Mesendoderm (in vitro differentiated cells): ENCODE results near the gene DCAF5.
A peak's percentile ranks its signal among the peaks of the same experiment; 100 is the strongest.

ENCODE experiments used
- DNase-seq: peaks from one replicate; pipeline ENCODE4 v3.0.0; 2013
- H2AK5ac ChIP-seq: 2 replicates; pipeline ENCODE4 v1.6.1; 2013; ENCODE audit warnings: low read length, inconsistent platforms
- H2BK120ac ChIP-seq: 2 replicates; pipeline ENCODE4 v1.6.1; 2013; ENCODE audit warnings: low read depth, mild to moderate bottlenecking, low read length, moderate library complexity, mixed read lengths
- H2BK15ac ChIP-seq: replicated peaks from 2 replicates; pipeline ENCODE4 v1.6.1; 2013; ENCODE audit warnings: low read depth, mild to moderate bottlenecking, moderate library complexity
- H2BK5ac ChIP-seq: 2 replicates; pipeline ENCODE4 v1.6.1; 2013; ENCODE audit warnings: low read length, inconsistent platforms
- H3K18ac ChIP-seq: 2 replicates; pipeline ENCODE4 v1.6.1; 2013; ENCODE audit warnings: mild to moderate bottlenecking, low read length, mixed read lengths
- H3K23ac ChIP-seq: one replicate; pipeline ENCODE4 v1.6.1; 2013; ENCODE audit warnings: low read length
- H3K27ac ChIP-seq: 2 replicates; pipeline ENCODE4 v1.5.1; 2013; ENCODE audit warnings: low read depth, mild to moderate bottlenecking, inconsistent platforms, low read length, moderate library complexity
- H3K27me3 ChIP-seq: 2 replicates; pipeline ENCODE4 v1.6.1; 2013; ENCODE audit warnings: low read length, control low read depth, mild to moderate bottlenecking, inconsistent platforms; ENCODE audit not compliant: insufficient read depth, poor library complexity
- H3K36me3 ChIP-seq: 2 replicates; pipeline ENCODE4 v1.6.1; 2013; ENCODE audit warnings: low read length, inconsistent platforms; ENCODE audit not compliant: control insufficient read depth, insufficient read depth
- H3K4ac ChIP-seq: one replicate; pipeline ENCODE4 v1.6.1; 2013; ENCODE audit warnings: low read depth, mild to moderate bottlenecking, low read length, moderate library complexity
- H3K4me1 ChIP-seq: 2 replicates; pipeline ENCODE4 v1.6.1; 2013; ENCODE audit warnings: low read depth, low read length, inconsistent platforms; ENCODE audit not compliant: control insufficient read depth
- H3K4me2 ChIP-seq: 2 replicates; pipeline ENCODE4 v1.6.1; 2013; ENCODE audit warnings: low read length
- H3K4me3 ChIP-seq: 2 replicates; pipeline ENCODE4 v1.5.1; 2013; ENCODE audit warnings: mild to moderate bottlenecking, low read length
- H3K56ac ChIP-seq: one replicate; pipeline ENCODE4 v1.6.1; 2013; ENCODE audit warnings: low read length
- H3K79me1 ChIP-seq: 2 replicates; pipeline ENCODE4 v1.6.1; 2013; ENCODE audit warnings: low read length, inconsistent platforms
- H3K79me2 ChIP-seq: 2 replicates; pipeline ENCODE4 v1.6.1; 2013; ENCODE audit warnings: mild to moderate bottlenecking, low read length; ENCODE audit not compliant: control insufficient read depth, insufficient read depth
- H3K9ac ChIP-seq: 2 replicates; pipeline ENCODE4 v1.6.1; 2013; ENCODE audit warnings: low read length, inconsistent platforms
- H4K5ac ChIP-seq: one replicate; pipeline ENCODE4 v1.6.1; 2013; ENCODE audit warnings: low read length
- H4K8ac ChIP-seq: one replicate; pipeline ENCODE4 v1.6.1; 2013; ENCODE audit warnings: low read depth, mild to moderate bottlenecking, control low read depth, low read length, moderate library complexity
- WGBS: extraction: QIAGEN DNeasy Blood & Tissue Kit; methylation state at CpG from one replicate; pipeline ENCODE4 v1.1.7; 2013; ENCODE audit warnings: low lambda C conversion rate, missing lambda C conversion rate; ENCODE audit not compliant: insufficient coverage; ENCODE audit errors: extremely low coverage; 5-methylcytosine and 5-hydroxymethylcytosine counted together

Gene DCAF5

GRCh38 chr14:69038455-69039287 is 114.2 kb downstream of the DCAF5 start:
- H3K9ac ChIP-seq = peak overlapping the region; percentile 12
- H2BK15ac ChIP-seq = no peak overlapping the region
- peak; percentile 85 for DNase-seq
- H4K8ac ChIP-seq = no peak overlapping the region
- H3K56ac ChIP-seq = peak overlapping the region; percentile 82
- H3K4ac ChIP-seq = no peak overlapping the region
- peak overlapping the region; percentile 96 for H2BK5ac ChIP-seq
- no peaks in the 10 kb centered on the region for H3K79me1 ChIP-seq
- H3K27me3 ChIP-seq = no peaks in the 10 kb centered on the region
- H3K23ac ChIP-seq = peak overlapping the region; percentile 25
- H2BK120ac ChIP-seq = peak overlapping the region; percentile 18
- H3K4me1 ChIP-seq = peaks cover 30% of the 10 kb centered on the region
- peak overlapping the region; percentile 48 for H4K5ac ChIP-seq
- no peaks in the 10 kb centered on the region for H3K79me2 ChIP-seq
- peak overlapping the region; percentile 1 for H3K18ac ChIP-seq
- H2AK5ac ChIP-seq = peak overlapping the region; percentile 98
- H3K4me3 ChIP-seq = no peak overlapping the region
- H3K36me3 ChIP-seq = no peaks in the 10 kb centered on the region
- no CpG with 5 or more reads among the region's 7 CpGs for WGBS
- peak overlapping the region; percentile 34 for H3K27ac ChIP-seq
- H3K4me2 ChIP-seq = no peak overlapping the region

DNA sequence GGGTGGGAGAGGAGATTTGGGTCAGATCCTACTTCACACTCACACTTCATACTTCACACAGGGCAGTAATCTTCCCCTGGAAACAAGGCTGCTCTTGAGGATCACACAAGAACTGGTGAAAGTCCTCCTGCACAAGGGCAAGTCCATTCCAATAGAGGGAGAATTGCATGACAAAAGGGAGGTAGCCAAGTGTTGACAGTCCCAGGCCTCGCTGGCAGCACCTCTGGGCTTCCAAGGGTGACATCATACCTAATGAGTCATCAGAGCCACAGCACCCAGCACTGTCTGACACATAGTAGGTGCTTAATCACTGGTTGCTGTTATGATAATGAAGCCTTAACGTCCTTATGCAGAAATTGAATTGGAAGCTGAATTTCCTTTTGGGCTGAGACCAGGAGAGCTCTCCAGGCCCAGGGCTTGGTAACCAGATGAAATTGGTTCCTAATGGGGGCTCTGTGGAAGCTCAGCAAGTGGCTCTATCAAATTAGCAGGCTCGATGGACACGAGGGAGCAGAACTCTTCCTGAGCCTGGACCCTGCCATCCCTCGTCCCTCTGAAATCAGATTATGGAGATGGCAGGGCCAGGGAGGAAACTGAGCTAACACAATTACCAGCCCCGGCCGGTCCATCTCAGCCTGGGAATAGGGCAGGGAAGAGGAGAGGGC is 115.0 kb downstream of the DCAF5 start:
- peak overlapping the region; percentile 46 for H2AK5ac ChIP-seq
- H3K4me1 ChIP-seq = peaks cover 30% of the 10 kb centered on the region
- peak; percentile 93 for DNase-seq
- no peaks in the 10 kb centered on the region for H3K27me3 ChIP-seq
- H3K4me3 ChIP-seq = no peak overlapping the region
- peak overlapping the region; percentile 48 for H4K5ac ChIP-seq
- peak overlapping the region; percentile 96 for H2BK5ac ChIP-seq
- H3K79me2 ChIP-seq = no peaks in the 10 kb centered on the region
- H3K36me3 ChIP-seq = no peaks in the 10 kb centered on the region
- no CpG with 5 or more reads among the region's 7 CpGs for WGBS
- peak overlapping the region; percentile 18 for H2BK120ac ChIP-seq
- H4K8ac ChIP-seq = no peak overlapping the region
- peak overlapping the region; percentile 11 for H3K18ac ChIP-seq
- no peak overlapping the region for H3K23ac ChIP-seq
- H3K4me2 ChIP-seq = no peak overlapping the region
- H3K9ac ChIP-seq = peak overlapping the region; percentile 9
- H2BK15ac ChIP-seq = no peak overlapping the region
- H3K56ac ChIP-seq = peak overlapping the region; percentile 82
- no peaks in the 10 kb centered on the region for H3K79me1 ChIP-seq
- peak overlapping the region; percentile 65 for H3K27ac ChIP-seq
- H3K4ac ChIP-seq = peak overlapping the region; percentile 75

DNA sequence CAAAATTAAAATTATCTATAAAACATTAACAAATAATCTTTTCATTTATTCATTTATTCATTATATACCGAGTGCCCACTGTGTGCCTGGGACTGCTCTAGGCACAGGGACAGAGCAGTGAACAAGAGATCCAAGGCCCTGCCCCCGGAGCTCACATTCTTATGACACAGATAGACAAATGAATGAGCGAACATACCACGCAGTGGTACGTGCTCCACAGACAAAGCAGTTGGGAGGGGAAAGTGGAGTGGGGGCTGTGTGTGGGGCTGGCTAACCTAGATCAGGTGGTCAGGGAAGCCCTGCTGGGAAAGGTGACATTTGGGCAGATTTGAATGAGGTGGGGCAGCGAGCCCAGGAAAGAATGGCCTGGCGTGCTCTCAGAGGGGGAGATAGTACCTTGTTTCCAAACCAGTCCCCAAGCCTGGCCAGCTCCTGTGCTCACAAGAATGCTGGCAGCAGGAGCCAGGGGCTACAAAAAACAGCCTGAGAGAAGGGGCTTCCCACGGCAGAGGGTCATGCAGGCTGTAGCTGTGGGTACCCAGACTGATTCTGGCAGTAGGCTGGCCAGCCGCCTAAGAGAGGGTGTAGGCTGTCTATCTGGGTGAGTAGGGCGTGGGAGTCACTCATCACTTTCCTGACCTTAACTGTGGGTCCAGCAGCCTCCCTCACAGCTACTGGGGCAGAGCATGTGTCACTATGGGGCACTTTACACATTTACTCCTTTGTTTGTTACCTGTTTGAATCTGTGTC is 116.0 kb downstream of the DCAF5 start:
- Histone ChIP-seq H3K4me3 (no peak overlapping the region), H3K27me3 (no peaks in the 10 kb centered on the region), H3K79me1 (no peaks in the 10 kb centered on the region), H3K4me1 (peaks cover 30% of the 10 kb centered on the region), H4K8ac (no peak overlapping the region), H2AK5ac (peak overlapping the region; percentile 46), H3K9ac (peak overlapping the region; percentile 10), H3K56ac (peak overlapping the region; percentile 78), H2BK15ac (no peak overlapping the region), H3K27ac (peak overlapping the region; percentile 65), H2BK5ac (peak overlapping the region; percentile 76), H4K5ac (peak overlapping the region; percentile 56), H2BK120ac (peak overlapping the region; percentile 46), H3K36me3 (no peaks in the 10 kb centered on the region), H3K23ac (peak overlapping the region; percentile 95), H3K79me2 (no peaks in the 10 kb centered on the region), H3K4ac (peak overlapping the region; percentile 17), H3K4me2 (no peak overlapping the region), H3K18ac (peak overlapping the region; percentile 11)
- DNase-seq = no peak
- WGBS = no CpG with 5 or more reads among the region's 10 CpGs

DNA sequence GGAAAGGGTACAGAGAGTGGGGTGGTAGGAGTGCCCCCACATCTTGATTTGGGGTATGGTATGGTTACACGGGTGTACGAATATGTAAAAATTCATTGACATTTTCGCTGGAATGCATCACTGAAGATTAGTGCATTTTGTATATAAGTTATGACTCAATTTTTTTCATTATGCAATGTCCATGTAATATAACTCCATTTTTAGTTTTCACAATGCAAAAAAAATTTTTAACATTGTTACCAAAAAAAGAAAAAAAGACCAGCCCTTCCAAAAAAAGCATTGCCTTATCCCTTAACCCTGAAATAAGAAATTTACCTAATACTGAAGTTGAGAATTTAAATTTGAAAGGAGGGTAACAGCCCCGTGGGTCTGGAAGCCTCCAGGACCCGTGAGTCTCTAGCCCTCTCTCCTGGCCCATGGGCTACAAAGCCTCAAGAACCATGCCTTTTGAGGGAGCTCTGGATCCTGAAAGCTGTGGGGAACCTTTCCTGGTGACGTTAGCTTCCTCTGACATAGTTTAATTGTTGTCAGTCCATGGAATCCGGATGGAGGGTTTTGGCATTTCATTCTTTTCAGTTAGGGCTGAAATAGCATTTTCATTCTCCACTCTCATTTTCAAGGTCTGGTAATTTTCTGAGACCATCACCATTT is 118.2 kb downstream of the DCAF5 start:
- no peak overlapping the region for H3K4me2 ChIP-seq
- no peak overlapping the region for H3K4me3 ChIP-seq
- H2BK5ac ChIP-seq = no peak overlapping the region
- no peak overlapping the region for H3K27ac ChIP-seq
- H3K4ac ChIP-seq = no peak overlapping the region
- peaks cover 30% of the 10 kb centered on the region for H3K4me1 ChIP-seq
- no peak overlapping the region for H3K18ac ChIP-seq
- H3K79me2 ChIP-seq = no peaks in the 10 kb centered on the region
- no peak overlapping the region for H4K5ac ChIP-seq
- no peak overlapping the region for H3K56ac ChIP-seq
- DNase-seq = peak; percentile 76
- no peaks in the 10 kb centered on the region for H3K27me3 ChIP-seq
- no peak overlapping the region for H2BK15ac ChIP-seq
- H3K9ac ChIP-seq = no peak overlapping the region
- no CpG with 5 or more reads among the region's 7 CpGs for WGBS
- no peaks in the 10 kb centered on the region for H3K79me1 ChIP-seq
- no peaks in the 10 kb centered on the region for H3K36me3 ChIP-seq
- no peak overlapping the region for H3K23ac ChIP-seq
- H2AK5ac ChIP-seq = no peak overlapping the region
- H4K8ac ChIP-seq = no peak overlapping the region
- H2BK120ac ChIP-seq = no peak overlapping the region

- H3K27ac ChIP-seq = no peak overlapping the region
- no peak overlapping the region for H2BK5ac ChIP-seq
- H3K79me1 ChIP-seq = no peaks in the 10 kb centered on the region
- H3K56ac ChIP-seq = no peak overlapping the region
- WGBS = no CpG with 5 or more reads among the region's 1 CpG
- no peak overlapping the region for H2AK5ac ChIP-seq
- H3K9ac ChIP-seq = no peak overlapping the region
- H3K4me3 ChIP-seq = no peak overlapping the region
- no peak overlapping the region for H3K4ac ChIP-seq
- no peak overlapping the region for H3K23ac ChIP-seq
- no peak overlapping the region for H2BK15ac ChIP-seq
- H3K18ac ChIP-seq = no peak overlapping the region
- no peak overlapping the region for H4K5ac ChIP-seq
- no peaks in the 10 kb centered on the region for H3K79me2 ChIP-seq
- no peak overlapping the region for H4K8ac ChIP-seq
- H3K27me3 ChIP-seq = no peaks in the 10 kb centered on the region
- no peak overlapping the region for H3K4me2 ChIP-seq
- H3K36me3 ChIP-seq = no peaks in the 10 kb centered on the region
- no peak overlapping the region for H2BK120ac ChIP-seq
- no peaks in the 10 kb centered on the region for H3K4me1 ChIP-seq
- no peak for DNase-seq
Observed at GRCh38 chr14:69027242-69027913, 125.5 kb downstream of the DCAF5 start.
